ENCODE measurements around the gene PTPRF. TPM values are rescaled to one million over a fixed set of nuclear protein-coding genes. Genes with fewer than 3 reads are reported as not detected.
"Not testable (repeated sequence)": the region's sequence is repeated elsewhere in the genome, so short reads cannot be mapped to it uniquely, and the experiment has no call there.

PTPRF gene
- total and polyA plus RNA-seq, 3 donors from 2014 or later = 43.1 to 51.0 (median 45.4) TPM

DNA sequence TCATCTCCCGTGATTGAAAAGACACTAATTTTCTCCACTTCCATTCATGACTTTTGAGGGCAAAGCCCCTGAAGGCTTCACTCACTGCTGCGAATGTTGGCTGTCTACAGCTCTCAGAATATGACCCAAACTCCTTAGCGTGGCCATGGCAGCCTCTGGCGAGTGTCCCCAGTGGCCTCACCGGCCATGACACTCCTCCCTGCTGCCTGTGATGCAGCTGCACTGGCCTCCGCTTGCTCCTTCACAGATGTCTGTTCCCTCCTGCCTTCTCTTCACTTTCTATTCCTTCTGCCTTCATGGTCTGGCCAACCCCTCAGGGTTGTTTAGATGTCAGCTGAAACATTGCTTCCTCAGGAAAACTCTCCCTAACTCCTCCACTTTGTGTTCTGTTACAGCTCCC is 30.8 kb upstream of the PTPRF start:
- no peak for TF ChIP-seq POLR2A (IDR thresholded peaks at IDR 0.05)
- TF ChIP-seq, protein P1, sequence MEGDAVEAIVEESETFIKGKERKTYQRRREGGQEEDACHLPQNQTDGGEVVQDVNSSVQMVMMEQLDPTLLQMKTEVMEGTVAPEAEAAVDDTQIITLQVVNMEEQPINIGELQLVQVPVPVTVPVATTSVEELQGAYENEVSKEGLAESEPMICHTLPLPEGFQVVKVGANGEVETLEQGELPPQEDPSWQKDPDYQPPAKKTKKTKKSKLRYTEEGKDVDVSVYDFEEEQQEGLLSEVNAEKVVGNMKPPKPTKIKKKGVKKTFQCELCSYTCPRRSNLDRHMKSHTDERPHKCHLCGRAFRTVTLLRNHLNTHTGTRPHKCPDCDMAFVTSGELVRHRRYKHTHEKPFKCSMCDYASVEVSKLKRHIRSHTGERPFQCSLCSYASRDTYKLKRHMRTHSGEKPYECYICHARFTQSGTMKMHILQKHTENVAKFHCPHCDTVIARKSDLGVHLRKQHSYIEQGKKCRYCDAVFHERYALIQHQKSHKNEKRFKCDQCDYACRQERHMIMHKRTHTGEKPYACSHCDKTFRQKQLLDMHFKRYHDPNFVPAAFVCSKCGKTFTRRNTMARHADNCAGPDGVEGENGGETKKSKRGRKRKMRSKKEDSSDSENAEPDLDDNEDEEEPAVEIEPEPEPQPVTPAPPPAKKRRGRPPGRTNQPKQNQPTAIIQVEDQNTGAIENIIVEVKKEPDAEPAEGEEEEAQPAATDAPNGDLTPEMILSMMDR (IDR thresholded peaks at IDR 0.05) = no peak
- Histone ChIP-seq H3K36me3 (ENCODE audit: low read depth, missing control alignments) (no peaks in the 10 kb centered on the region), H3K27ac (no peak overlapping the region), H3K9me3 (no peaks in the 10 kb centered on the region), H3K4me1 (no peaks in the 10 kb centered on the region), H3K27me3 (no peaks in the 10 kb centered on the region), H3K4me3 (no peak overlapping the region)
- WGBS, 2 donors = 77 to 84% methylated on average over 6 of the region's 6 CpGs
- intact Hi-C loops (cut with DNase I; ENCODE audit: low total_unique reads) = no loop called here
- DNase-seq = no peak

DNA sequence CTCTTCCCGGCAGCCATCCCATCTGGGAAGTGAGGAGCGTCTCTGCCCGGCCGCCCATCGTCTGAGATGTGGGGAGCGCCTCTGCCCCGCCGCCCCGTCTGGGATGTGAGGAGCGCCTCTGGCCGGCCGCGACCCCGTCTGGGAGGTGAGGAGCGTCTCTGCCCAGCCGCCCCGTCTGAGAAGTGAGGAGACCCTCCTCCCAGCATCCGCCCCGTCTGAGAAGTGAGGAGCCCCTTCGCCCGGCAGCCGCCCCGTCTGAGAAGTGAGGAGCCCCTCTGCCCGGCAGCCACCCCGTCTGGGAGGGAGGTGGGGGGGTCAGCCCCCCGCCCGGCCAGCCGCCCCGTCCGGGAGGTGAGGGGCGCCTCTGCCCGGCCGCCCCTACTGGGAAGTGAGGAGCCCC is 28.9 kb upstream of the PTPRF start:
- H3K27me3 ChIP-seq; H3K4me1 ChIP-seq; H3K9me3 ChIP-seq; H3K4me3 ChIP-seq; H3K27ac ChIP-seq; intact Hi-C loops (cut with DNase I; ENCODE audit: low total_unique reads); DNase-seq; H3K36me3 ChIP-seq (ENCODE audit: low read depth, missing control alignments): not testable (repeated sequence)
- 79% methylated on average over 19 of the region's 33 CpGs; no CpG with 5 or more reads in 1 of the 2 donors for WGBS, 2 donors

DNA sequence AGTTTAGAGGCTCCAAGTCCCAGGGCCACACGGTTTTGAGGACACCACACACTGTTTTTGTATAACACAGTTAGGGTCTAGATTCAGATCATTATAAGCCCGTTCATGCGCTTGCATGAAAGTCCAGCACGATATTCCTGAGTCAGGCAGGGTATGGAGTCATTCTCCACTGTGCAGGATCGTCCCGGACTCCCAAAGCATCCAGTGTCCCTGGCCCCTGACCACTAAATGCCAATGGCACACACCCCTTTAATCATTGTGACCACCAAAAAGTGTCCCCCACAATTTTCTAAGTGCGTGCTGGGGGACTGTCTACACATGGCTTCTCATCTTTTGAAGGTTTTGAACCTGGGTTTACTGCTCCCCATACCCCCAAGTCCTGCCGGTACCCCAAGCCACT is 27.1 kb upstream of the PTPRF start:
- Histone ChIP-seq H3K27ac (no peak overlapping the region), H3K9me3 (no peaks in the 10 kb centered on the region), H3K36me3 (ENCODE audit: low read depth, missing control alignments) (no peaks in the 10 kb centered on the region), H3K27me3 (no peaks in the 10 kb centered on the region), H3K4me3 (no peak overlapping the region), H3K4me1 (no peaks in the 10 kb centered on the region)
- intact Hi-C loops (cut with DNase I; ENCODE audit: low total_unique reads) = no loop called here
- TF ChIP-seq, protein P1 (IDR thresholded peaks at IDR 0.05) = no peak
- TF ChIP-seq POLR2A (IDR thresholded peaks at IDR 0.05) = no peak
- WGBS, 2 donors = 83 to 90% methylated on average over 8 of the region's 8 CpGs
- DNase-seq = no peak

DNA sequence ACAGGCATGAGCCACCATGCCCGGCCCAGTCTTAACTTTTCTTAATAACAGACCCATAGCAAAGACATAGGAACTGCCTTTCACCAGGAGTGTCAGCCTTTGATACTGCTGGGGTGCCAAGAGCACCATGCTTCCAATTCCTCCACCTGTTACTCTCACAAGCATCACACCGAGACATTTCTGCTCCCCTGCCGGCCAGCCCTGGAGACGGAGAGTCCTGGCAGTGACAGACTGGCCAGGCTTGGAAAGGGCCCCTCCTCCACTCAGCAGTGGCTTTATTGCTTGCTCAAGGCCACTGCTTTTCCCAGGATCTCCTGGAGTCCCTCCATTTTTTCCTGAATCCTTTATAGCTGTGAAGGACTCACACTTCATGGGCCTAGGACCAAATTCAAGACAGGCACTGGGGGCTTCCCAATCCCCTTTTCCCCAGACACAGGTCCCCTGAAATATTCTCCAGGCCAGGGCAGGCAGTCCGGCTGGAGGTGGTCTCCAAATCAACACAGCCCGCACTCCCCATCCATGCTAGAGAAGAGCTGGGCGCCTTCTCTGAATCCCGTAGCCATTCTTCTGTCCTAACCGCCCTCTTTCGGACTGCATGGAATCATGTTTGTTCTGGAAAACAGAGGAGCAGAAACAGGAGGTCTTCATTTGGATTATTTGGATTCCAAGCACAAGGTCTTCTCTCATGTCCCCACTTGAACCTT is 25.5 kb upstream of the PTPRF start:
- no peak for DNase-seq

DNA sequence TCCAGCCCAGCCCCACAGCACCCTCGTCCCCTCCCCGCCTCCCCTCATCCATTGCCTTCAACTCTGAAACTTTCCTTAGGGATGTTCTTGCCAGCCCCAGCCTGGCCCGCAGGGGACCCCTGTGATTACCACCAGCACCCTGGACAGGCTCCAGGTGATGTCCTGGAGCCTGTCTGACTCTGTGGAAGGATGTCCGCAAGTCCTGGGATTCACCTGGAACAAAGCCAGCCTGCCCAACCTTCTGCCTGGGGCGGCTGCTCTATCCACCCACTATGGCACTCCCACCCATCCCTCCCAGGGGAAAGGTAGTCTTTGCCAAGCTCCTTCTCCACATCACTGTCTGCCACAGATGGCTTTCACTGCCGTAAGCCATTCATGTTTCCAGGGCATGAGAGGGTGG is 24.4 kb upstream of the PTPRF start:
- Histone ChIP-seq H3K27me3 (no peaks in the 10 kb centered on the region), H3K4me3 (no peak overlapping the region), H3K9me3 (no peaks in the 10 kb centered on the region), H3K36me3 (ENCODE audit: low read depth, missing control alignments) (no peaks in the 10 kb centered on the region), H3K4me1 (no peaks in the 10 kb centered on the region), H3K27ac (no peak overlapping the region)
- intact Hi-C loops (cut with DNase I; ENCODE audit: low total_unique reads) = no loop called here
- no peak for TF ChIP-seq POLR2A (IDR thresholded peaks at IDR 0.05)
- TF ChIP-seq, protein P1 (IDR thresholded peaks at IDR 0.05) = no peak
- WGBS, 2 donors = 77 to 88% methylated on average over 4 to 6 of the region's 6 CpGs
- DNase-seq = no peak

More for the DNA sequence above, 25.5 kb upstream of the PTPRF start:
- 79 to 81% methylated on average over 10 of the region's 10 CpGs for WGBS, 2 donors
- intact Hi-C loops (cut with DNase I; ENCODE audit: low total_unique reads) = no loop called here
- Histone ChIP-seq H3K27ac (no peak overlapping the region), H3K27me3 (no peaks in the 10 kb centered on the region), H3K4me1 (no peaks in the 10 kb centered on the region), H3K4me3 (no peak overlapping the region), H3K9me3 (no peaks in the 10 kb centered on the region), H3K36me3 (ENCODE audit: low read depth, missing control alignments) (no peaks in the 10 kb centered on the region)
- TF ChIP-seq, protein P1 (IDR thresholded peaks at IDR 0.05) = no peak
- no peak for TF ChIP-seq POLR2A (IDR thresholded peaks at IDR 0.05)
